IMR-90 (cell line): ENCODE measurements around the gene TNNC1. TPM values are rescaled to one million over a fixed set of nuclear protein-coding genes. Genes with fewer than 3 reads are reported as not detected.

ENCODE experiments used
- ATAC-seq: fragments of 200-7000 bp; cut with Tn5 transposase; 2 replicates; pipeline ENCODE4 v1.9.1; 2020; ENCODE audit warnings: low read depth, mild to moderate bottlenecking, moderate library complexity
- BruUV-seq: library from RNA; stranded (reverse); fragments of 400-500 nt; replicated peaks from 2 replicates; lab custom pipeline; 2021; lab: Mats Ljungman, UMichigan
- CTCF ChIA-PET: fragments of 300-600 bp; formaldehyde crosslinking; extraction: SDS; loops from one replicate; lab custom pipeline; 2021; ENCODE audit warnings: antibody characterized with exemption; lab: Yijun Ruan, JAX
- POLR2A ChIA-PET: fragments of 300-600 bp; sonication (Branson Sonifier 250); formaldehyde crosslinking; loops from one replicate; lab custom pipeline; 2022; ENCODE audit warnings: antibody characterized with exemption; ENCODE audit not compliant: unreplicated experiment; lab: Charles Lee
- DNase-seq: peaks from one replicate; pipeline ENCODE4 v3.0.0; 2013
- H2AFZ ChIP-seq: replicated peaks from 2 replicates; pipeline ENCODE3; 2013; ENCODE audit warnings: low read length, mild to moderate bottlenecking; ENCODE audit not compliant: poor library complexity
- H2AK5ac ChIP-seq: 2 replicates; pipeline ENCODE4 v1.6.1; 2013; ENCODE audit warnings: low read depth, low read length, inconsistent platforms
- H2AK9ac ChIP-seq: replicated peaks from 2 replicates; pipeline ENCODE3; 2013; ENCODE audit warnings: mild to moderate bottlenecking, low read depth, low read length, moderate library complexity; ENCODE audit not compliant: poor library complexity
- H2BK120ac ChIP-seq: 2 replicates; pipeline ENCODE4 v1.6.1; 2013; ENCODE audit warnings: low read depth, low read length, inconsistent platforms
- H2BK15ac ChIP-seq: 3 replicates; pipeline ENCODE4 v1.6.1; 2013; ENCODE audit warnings: low read depth, low read length, inconsistent platforms
- H2BK20ac ChIP-seq: 2 replicates; pipeline ENCODE4 v1.6.1; 2013; ENCODE audit warnings: low read depth, mild to moderate bottlenecking, inconsistent platforms, low read length, moderate library complexity
- H2BK5ac ChIP-seq: 2 replicates; pipeline ENCODE4 v1.6.1; 2013; ENCODE audit warnings: mild to moderate bottlenecking, low read depth, low read length, inconsistent platforms; ENCODE audit not compliant: poor library complexity, severe bottlenecking
- H3K14ac ChIP-seq: replicated peaks from 2 replicates; pipeline ENCODE4 v1.6.1; 2013; ENCODE audit warnings: low read depth, low read length, inconsistent platforms
- H3K18ac ChIP-seq: 2 replicates; pipeline ENCODE4 v1.6.1; 2013; ENCODE audit warnings: low read depth, low read length, control low read depth
- H3K23ac ChIP-seq: 2 replicates; pipeline ENCODE4 v1.6.1; 2013; ENCODE audit warnings: low read depth, low read length, inconsistent platforms
- H3K27ac ChIP-seq: 2 replicates; pipeline ENCODE4 v1.5.1; 2013; ENCODE audit warnings: mild to moderate bottlenecking, control low read depth, low read length; ENCODE audit not compliant: insufficient read depth
- H3K27me3 ChIP-seq: 2 replicates; pipeline ENCODE4 v1.6.1; 2013; ENCODE audit warnings: low read length; ENCODE audit not compliant: control insufficient read depth, insufficient read depth
- H3K36me3 ChIP-seq: 2 replicates; pipeline ENCODE4 v1.6.1; 2013; ENCODE audit warnings: low read length, mixed read lengths; ENCODE audit not compliant: control insufficient read depth, insufficient read depth
- H3K4ac ChIP-seq: 2 replicates; pipeline ENCODE4 v1.6.1; 2013; ENCODE audit warnings: low read depth, low read length, inconsistent platforms
- H3K4me1 ChIP-seq: 2 replicates; pipeline ENCODE4 v1.6.1; 2013; ENCODE audit warnings: low read length, mixed read lengths; ENCODE audit not compliant: control insufficient read depth, insufficient read depth
- H3K4me2 ChIP-seq: 2 replicates; pipeline ENCODE4 v1.6.1; 2013; ENCODE audit warnings: low read depth, mild to moderate bottlenecking, control low read depth, low read length, moderate library complexity
- H3K4me3 ChIP-seq: 2 replicates; pipeline ENCODE4 v1.5.1; 2013; ENCODE audit warnings: low read depth, mild to moderate bottlenecking, control low read depth, low read length, moderate library complexity; ENCODE audit not compliant: insufficient read depth
- H3K56ac ChIP-seq: 2 replicates; pipeline ENCODE4 v1.6.1; 2013; ENCODE audit warnings: low read length, inconsistent platforms; ENCODE audit not compliant: insufficient read depth; ENCODE audit errors: extremely low read depth
- H3K79me1 ChIP-seq, 2 experiments: 2 replicates each; pipeline ENCODE4 v1.6.1; 2013; ENCODE audit warnings: low read length in 2 of 2, inconsistent platforms in 1 of 2, low read depth in 1 of 2
- H3K9ac ChIP-seq: 2 replicates; pipeline ENCODE4 v1.6.1; 2013; ENCODE audit warnings: low read depth, low read length, control low read depth
- H3K9me1 ChIP-seq: 2 replicates; pipeline ENCODE4 v1.6.1; 2013; ENCODE audit warnings: low read length, inconsistent platforms; ENCODE audit not compliant: insufficient read depth
- H3K9me3 ChIP-seq: 2 replicates; pipeline ENCODE4 v1.6.1; 2013; ENCODE audit warnings: low read length; ENCODE audit not compliant: control insufficient read depth, insufficient read depth
- H4K20me1 ChIP-seq: 2 replicates; pipeline ENCODE4 v1.6.1; 2013; ENCODE audit warnings: low read length, inconsistent platforms; ENCODE audit not compliant: insufficient read depth
- H4K5ac ChIP-seq: 2 replicates; pipeline ENCODE4 v1.6.1; 2013; ENCODE audit warnings: mild to moderate bottlenecking, low read depth, low read length, control low read depth
- H4K8ac ChIP-seq, 2 experiments: 2 replicates each; pipeline ENCODE4 v1.6.1; 2013; ENCODE audit warnings: low read depth in 2 of 2, low read length in 2 of 2, control low read depth in 1 of 2, inconsistent platforms in 1 of 2
- H4K91ac ChIP-seq: 2 replicates; pipeline ENCODE4 v1.6.1; 2013; ENCODE audit warnings: low read depth, low read length, inconsistent platforms; ENCODE audit not compliant: insufficient read depth
- CEBPB ChIP-seq: IDR thresholded peaks from 2 replicates; pipeline ENCODE4 v1.6.1; 2012; ENCODE audit warnings: low read depth, low read length, improper control_type of control experiment
- CHD1 ChIP-seq: IDR thresholded peaks from 2 replicates; pipeline ENCODE4 v1.6.1; 2012; ENCODE audit warnings: low read depth, low read length, improper control_type of control experiment
- CTCF ChIP-seq: conservative IDR thresholded peaks from 2 replicates; pipeline ENCODE4 v1.5.1; 2012; ENCODE audit warnings: mild to moderate bottlenecking, low read depth, low read length, improper control_type of control experiment
- ELK1 ChIP-seq: fragments of 150-350 bp; IDR thresholded peaks from 2 replicates; pipeline ENCODE4 v1.6.1; 2016; ENCODE audit warnings: low read depth, mild to moderate bottlenecking, low read length, moderate library complexity, borderline replicate concordance
- FOS ChIP-seq: fragments of 150-350 bp; IDR thresholded peaks from 2 replicates; pipeline ENCODE4 v1.6.1; 2016; ENCODE audit warnings: low read depth, low read length
- MAFK ChIP-seq: IDR thresholded peaks from 2 replicates; pipeline ENCODE4 v1.6.1; 2012; ENCODE audit warnings: low read depth, low read length, improper control_type of control experiment
- MAZ ChIP-seq: IDR thresholded peaks from 2 replicates; pipeline ENCODE4 v1.6.1; 2012; ENCODE audit warnings: low read depth, mild to moderate bottlenecking, low read length, improper control_type of control experiment, moderate library complexity, borderline replicate concordance
- MXI1 ChIP-seq: IDR thresholded peaks from 2 replicates; pipeline ENCODE4 v1.6.1; 2012; ENCODE audit warnings: low read depth, mild to moderate bottlenecking, low read length, moderate library complexity, borderline replicate concordance
- NFE2L2 ChIP-seq: fragments of 150-350 bp; IDR thresholded peaks from 2 replicates; pipeline ENCODE4 v1.6.1; 2016; ENCODE audit warnings: low read depth, mild to moderate bottlenecking, low read length
- POLR2A ChIP-seq: IDR thresholded peaks from 2 replicates; pipeline ENCODE4 v1.6.1; 2012; ENCODE audit warnings: mild to moderate bottlenecking, low read depth, low read length
- RAD21 ChIP-seq: IDR thresholded peaks from 2 replicates; pipeline ENCODE4 v1.6.1; 2012; ENCODE audit warnings: low read length, improper control_type of control experiment
- RCOR1 ChIP-seq: IDR thresholded peaks from 2 replicates; pipeline ENCODE4 v1.6.1; 2012; ENCODE audit warnings: mild to moderate bottlenecking, low read length, improper control_type of control experiment; ENCODE audit not compliant: insufficient replicate concordance
- RFX5 ChIP-seq: IDR thresholded peaks from 2 replicates; pipeline ENCODE4 v1.8.0; 2012; ENCODE audit warnings: low read depth, mild to moderate bottlenecking, low read length, moderate library complexity
- SMC3 ChIP-seq: fragments of 150-350 bp; IDR thresholded peaks from 2 replicates; pipeline ENCODE4 v1.6.1; 2016; ENCODE audit warnings: low read depth, mild to moderate bottlenecking, antibody characterized with exemption, low read length, moderate library complexity
- USF2 ChIP-seq: fragments of 150-350 bp; IDR thresholded peaks from 2 replicates; pipeline ENCODE4 v1.6.1; 2017; ENCODE audit warnings: mild to moderate bottlenecking, antibody characterized with exemption, low read length, low read depth
- WGBS, 2 experiments: methylation state at CpG; one replicate each; pipeline versions ENCODE4 v1.1.5 to v1.1.7; 2013; ENCODE audit warnings: missing lambda C conversion rate in 2 of 2; ENCODE audit not compliant: insufficient read length in 1 of 2; ENCODE audit errors: extremely low coverage in 2 of 2; 5-methylcytosine and 5-hydroxymethylcytosine counted together
- dilution Hi-C: fragments of 300-500 bp; cut with HindIII; formaldehyde crosslinking; loops from one replicate; pipeline ENCODE4 v1.14.3; 2018; ENCODE audit warnings: low sequenced_read_pairs; ENCODE audit not compliant: unreplicated experiment
- in situ Hi-C: fragments of 300-500 bp; cut with MboI; formaldehyde crosslinking; loops from 3 replicates; pipeline ENCODE4 v1.14.3; 2019; ENCODE audit warnings: low sequenced_read_pairs, inconsistent platforms, mixed read lengths
- intact Hi-C: fragments of 100-400 bp; cut with micrococcal nuclease; formaldehyde crosslinking; loops from 2 replicates; pipeline ENCODE4 v1.10.0; 2022
- polyA plus RNA-seq, 3 experiments: library from polyadenylated mRNA; depleted of rRNA; stranded (reverse); fragments of >200 nt; gene quantifications; 2 replicates each; pipeline ENCODE4 v1.2.3, GENCODE V29; 2012; ENCODE audit warnings: low replicate concordance in 1 of 3
- total RNA-seq: library from RNA; depleted of rRNA; stranded (reverse); fragments of >200 nt; gene quantifications from 2 replicates; pipeline ENCODE4 v1.2.3, GENCODE V29; 2012

TNNC1 gene
- total and polyA plus RNA-seq, 2 of the 4 experiments (the other 2 are of a cell fraction): 1.3 to 4.6 TPM

GRCh38 chr3:52443791-52444687, 9.8 kb downstream of the TNNC1 start:
- Histone ChIP-seq H3K14ac (no peak overlapping the region), H3K27ac (no peak overlapping the region), H2AFZ (no peak overlapping the region), H3K36me3 (no peaks in the 10 kb centered on the region), H3K9ac (no peak overlapping the region), H2BK15ac (no peak overlapping the region), H4K5ac (no peak overlapping the region), H3K79me1 (no peaks in the 10 kb centered on the region), H3K18ac (no peak overlapping the region), H2AK9ac (no peak overlapping the region), H3K4ac (no peak overlapping the region), H2BK20ac (no peak overlapping the region), H4K91ac (no peak overlapping the region), H3K9me3 (no peaks in the 10 kb centered on the region), H3K4me2 (no peak overlapping the region), H3K9me1 (no peaks in the 10 kb centered on the region), H4K20me1 (no peaks in the 10 kb centered on the region; the same call in none of the 2 replicates), H3K4me3 (no peak overlapping the region), H3K4me1 (no peaks in the 10 kb centered on the region), H2BK5ac (no peak overlapping the region), H3K56ac (no peak overlapping the region), H3K23ac (no peak overlapping the region), H4K8ac (no peak overlapping the region), H3K27me3 (no peaks in the 10 kb centered on the region), H2BK120ac (no peak overlapping the region), H2AK5ac (no peak overlapping the region)
- ChIA-PET CTCF (no interaction called here), POLR2A (no interaction called here)
- DNase-seq: no peak
- dilution Hi-C loops: no loop called here
- WGBS, 2 experiments: 87% methylated on average over 14 of the region's 25 CpGs; no CpG with 5 or more reads in 1 of the 2 experiments
- TF ChIP-seq RFX5 (no peak), MAZ (no peak), POLR2A (no peak), FOS (no peak), RAD21 (no peak), USF2 (no peak), CEBPB (no peak), MXI1 (no peak), MAFK (no peak), NFE2L2 (no peak), CTCF (no peak), CHD1 (no peak), ELK1 (no peak), RCOR1 (no peak), SMC3 (no peak)
- BruUV-seq: no TSS peak
- intact Hi-C loops: no loop called here
- in situ Hi-C loops: no loop called here
- ATAC-seq: no peak
